ENCODE results near the gene IFNGR1. TPM values are rescaled to one million over a fixed set of nuclear protein-coding genes. Genes with fewer than 3 reads are reported as not detected.

Gene IFNGR1
- total and polyA plus RNA-seq, 2 experiments from 2014 or later = 83.6 to 127 TPM

- no peaks in the 10 kb centered on the region for H3K9me2 ChIP-seq (replicated peaks; ENCODE audit: insufficient read depth)
- no peak overlapping the region for H3K4me3 ChIP-seq
- H3K36me3 ChIP-seq (replicated peaks; ENCODE audit: insufficient read depth, low read depth) = no peaks in the 10 kb centered on the region
- no peaks in the 10 kb centered on the region for H4K20me1 ChIP-seq (ENCODE audit: insufficient read depth, poor library complexity, severe bottlenecking)
- TF ChIP-seq EZH2 (IDR thresholded peaks at IDR 0.05; ENCODE audit: borderline replicate concordance) (no peak), CTCF (IDR thresholded peaks at IDR 0.05; ENCODE audit: poor library complexity) (no peak), EZH2phosphoT487 (IDR thresholded peaks at IDR 0.05; ENCODE audit: low read depth, severe bottlenecking, unreplicated experiment) (no peak)
- H3K27me3 ChIP-seq = no peaks in the 10 kb centered on the region
- peak overlapping the region; percentile 45 for H3K27ac ChIP-seq
- no peak for DNase-seq (ENCODE audit: low spot score)
- no peaks in the 10 kb centered on the region for H3K4me1 ChIP-seq (ENCODE audit: insufficient read depth)
- no peak overlapping the region for H2AFZ ChIP-seq
- WGBS (ENCODE audit: low lambda C conversion rate, missing lambda C conversion rate) = 89% methylated on average over 5 of the region's 5 CpGs
- no peak overlapping the region for H3K4me2 ChIP-seq
- no peaks in the 10 kb centered on the region for H3K79me2 ChIP-seq
- H3K9me3 ChIP-seq (ENCODE audit: low read depth) = peaks cover 8% of the 10 kb centered on the region
Observed at GRCh38 chr6:137190583-137191094, 28.5 kb downstream of the IFNGR1 start.

GRCh38 chr6:137188855-137189254 lies 30.3 kb downstream of the IFNGR1 start:
- no peak overlapping the region for H3K4me3 ChIP-seq
- H3K27me3 ChIP-seq = no peaks in the 10 kb centered on the region
- no peak overlapping the region for H3K4me2 ChIP-seq
- H4K20me1 ChIP-seq (ENCODE audit: insufficient read depth, poor library complexity, severe bottlenecking) = no peaks in the 10 kb centered on the region
- H3K9me2 ChIP-seq (replicated peaks; ENCODE audit: insufficient read depth) = no peaks in the 10 kb centered on the region
- no peaks in the 10 kb centered on the region for H3K4me1 ChIP-seq (ENCODE audit: insufficient read depth)
- no peak for DNase-seq (ENCODE audit: low spot score)
- 85% methylated on average over 5 of the region's 5 CpGs for WGBS (ENCODE audit: low lambda C conversion rate, missing lambda C conversion rate)
- H2AFZ ChIP-seq = no peak overlapping the region
- H3K36me3 ChIP-seq (replicated peaks; ENCODE audit: insufficient read depth, low read depth) = no peaks in the 10 kb centered on the region
- TF ChIP-seq EZH2phosphoT487 (IDR thresholded peaks at IDR 0.05; ENCODE audit: low read depth, severe bottlenecking, unreplicated experiment) (no peak), EZH2 (IDR thresholded peaks at IDR 0.05; ENCODE audit: borderline replicate concordance) (no peak), CTCF (IDR thresholded peaks at IDR 0.05; ENCODE audit: poor library complexity) (no peak)
- H3K27ac ChIP-seq = no peak overlapping the region
- H3K9me3 ChIP-seq (ENCODE audit: low read depth) = peaks cover 8% of the 10 kb centered on the region
- H3K79me2 ChIP-seq = no peaks in the 10 kb centered on the region

DNA sequence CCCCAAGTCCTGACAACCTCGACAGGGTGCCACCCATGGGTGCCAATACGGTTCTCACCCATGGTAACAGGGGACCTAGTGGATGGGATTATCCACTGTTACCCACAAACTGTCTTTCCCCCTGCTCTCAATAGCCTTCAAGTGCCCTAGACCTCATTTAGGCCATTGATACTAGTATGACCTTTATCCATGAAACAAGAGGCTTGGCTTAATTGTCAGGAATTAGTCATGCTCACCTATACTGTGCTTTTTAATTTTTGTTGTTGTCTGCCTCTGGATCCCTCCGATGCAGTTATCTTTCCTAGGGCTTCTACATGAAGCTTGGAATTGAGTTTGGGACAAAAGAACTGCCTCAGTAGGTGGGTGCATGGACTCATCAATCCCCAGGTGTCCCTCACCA lies 33.9 kb downstream of the IFNGR1 start:
- no peaks in the 10 kb centered on the region for H3K36me3 ChIP-seq (replicated peaks; ENCODE audit: insufficient read depth, low read depth)
- no peak overlapping the region for H3K4me3 ChIP-seq
- peaks cover 21% of the 10 kb centered on the region for H3K9me3 ChIP-seq (ENCODE audit: low read depth)
- TF ChIP-seq EZH2phosphoT487 (IDR thresholded peaks at IDR 0.05; ENCODE audit: low read depth, severe bottlenecking, unreplicated experiment) (no peak), EZH2 (IDR thresholded peaks at IDR 0.05; ENCODE audit: borderline replicate concordance) (no peak), CTCF (IDR thresholded peaks at IDR 0.05; ENCODE audit: poor library complexity) (no peak)
- H3K27ac ChIP-seq = no peak overlapping the region
- 81% methylated on average over 3 of the region's 3 CpGs for WGBS (ENCODE audit: low lambda C conversion rate, missing lambda C conversion rate)
- H3K79me2 ChIP-seq = no peaks in the 10 kb centered on the region
- H3K27me3 ChIP-seq = no peaks in the 10 kb centered on the region
- H4K20me1 ChIP-seq (ENCODE audit: insufficient read depth, poor library complexity, severe bottlenecking) = no peaks in the 10 kb centered on the region
- H3K4me2 ChIP-seq = no peak overlapping the region
- H3K4me1 ChIP-seq (ENCODE audit: insufficient read depth) = no peaks in the 10 kb centered on the region
- H3K9me2 ChIP-seq (replicated peaks; ENCODE audit: insufficient read depth) = no peaks in the 10 kb centered on the region
- no peak overlapping the region for H2AFZ ChIP-seq
- no peak for DNase-seq (ENCODE audit: low spot score)

GRCh38 chr6:137182654-137183073 lies 36.5 kb downstream of the IFNGR1 start:
- no peaks in the 10 kb centered on the region for H4K20me1 ChIP-seq (ENCODE audit: insufficient read depth, poor library complexity, severe bottlenecking)
- H3K27me3 ChIP-seq = no peaks in the 10 kb centered on the region
- no peak overlapping the region for H3K4me2 ChIP-seq
- no peak overlapping the region for H2AFZ ChIP-seq
- peaks cover 13% of the 10 kb centered on the region for H3K9me3 ChIP-seq (ENCODE audit: low read depth)
- no peaks in the 10 kb centered on the region for H3K36me3 ChIP-seq (replicated peaks; ENCODE audit: insufficient read depth, low read depth)
- no peak overlapping the region for H3K27ac ChIP-seq
- H3K79me2 ChIP-seq = no peaks in the 10 kb centered on the region
- no peak overlapping the region for H3K4me3 ChIP-seq
- H3K9me2 ChIP-seq (replicated peaks; ENCODE audit: insufficient read depth) = no peaks in the 10 kb centered on the region
- DNase-seq (ENCODE audit: low spot score) = no peak
- H3K4me1 ChIP-seq (ENCODE audit: insufficient read depth) = no peaks in the 10 kb centered on the region
- TF ChIP-seq EZH2phosphoT487 (IDR thresholded peaks at IDR 0.05; ENCODE audit: low read depth, severe bottlenecking, unreplicated experiment) = no peak
- TF ChIP-seq CTCF (IDR thresholded peaks at IDR 0.05; ENCODE audit: poor library complexity) = no peak
- no peak for TF ChIP-seq EZH2 (IDR thresholded peaks at IDR 0.05; ENCODE audit: borderline replicate concordance)
